ENCODE measurements around the gene TOLLIP. TPM values are rescaled to one million over a fixed set of nuclear protein-coding genes. Genes with fewer than 3 reads are reported as not detected.

TOLLIP gene
- total RNA-seq, 1 donor from 2014 or later: 71.6 TPM

DNA sequence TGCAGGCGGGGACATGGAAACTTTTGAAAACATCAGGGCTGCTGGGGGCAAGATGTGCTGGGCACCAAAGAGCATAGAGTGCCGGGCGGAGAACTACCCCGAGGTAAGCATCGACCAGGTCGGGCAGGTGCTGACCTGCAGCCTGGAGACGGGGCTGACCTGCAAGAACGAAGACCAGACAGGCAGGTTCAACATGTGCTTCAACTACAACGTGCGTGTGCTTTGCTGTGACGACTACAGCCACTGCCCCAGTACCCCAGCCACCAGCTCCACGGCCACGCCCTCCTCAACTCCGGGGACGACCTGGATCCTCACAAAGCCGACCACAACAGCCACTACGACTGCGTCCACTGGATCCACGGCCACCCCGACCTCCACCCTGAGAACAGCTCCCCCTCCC is 67.1 kb downstream of the TOLLIP start:
- no peaks in the 10 kb centered on the region for H3K9me3 Mint-ChIP-seq (ENCODE audit: unreplicated experiment)

GRCh38 chr11:1241706-1242105 is 67.7 kb downstream of the TOLLIP start:
- Mint-ChIP-seq H3K27me3 (ENCODE audit: unreplicated experiment) (no peaks in the 10 kb centered on the region), H3K4me3 (ENCODE audit: unreplicated experiment) (no peak overlapping the region), H3K36me3 (ENCODE audit: unreplicated experiment) (no peaks in the 10 kb centered on the region), H3K4me1 (ENCODE audit: unreplicated experiment) (no peaks in the 10 kb centered on the region), H3K9me3 (ENCODE audit: unreplicated experiment) (no peaks in the 10 kb centered on the region), H3K27ac (ENCODE audit: unreplicated experiment) (no peak overlapping the region)
- TF ChIP-seq, protein P1, sequence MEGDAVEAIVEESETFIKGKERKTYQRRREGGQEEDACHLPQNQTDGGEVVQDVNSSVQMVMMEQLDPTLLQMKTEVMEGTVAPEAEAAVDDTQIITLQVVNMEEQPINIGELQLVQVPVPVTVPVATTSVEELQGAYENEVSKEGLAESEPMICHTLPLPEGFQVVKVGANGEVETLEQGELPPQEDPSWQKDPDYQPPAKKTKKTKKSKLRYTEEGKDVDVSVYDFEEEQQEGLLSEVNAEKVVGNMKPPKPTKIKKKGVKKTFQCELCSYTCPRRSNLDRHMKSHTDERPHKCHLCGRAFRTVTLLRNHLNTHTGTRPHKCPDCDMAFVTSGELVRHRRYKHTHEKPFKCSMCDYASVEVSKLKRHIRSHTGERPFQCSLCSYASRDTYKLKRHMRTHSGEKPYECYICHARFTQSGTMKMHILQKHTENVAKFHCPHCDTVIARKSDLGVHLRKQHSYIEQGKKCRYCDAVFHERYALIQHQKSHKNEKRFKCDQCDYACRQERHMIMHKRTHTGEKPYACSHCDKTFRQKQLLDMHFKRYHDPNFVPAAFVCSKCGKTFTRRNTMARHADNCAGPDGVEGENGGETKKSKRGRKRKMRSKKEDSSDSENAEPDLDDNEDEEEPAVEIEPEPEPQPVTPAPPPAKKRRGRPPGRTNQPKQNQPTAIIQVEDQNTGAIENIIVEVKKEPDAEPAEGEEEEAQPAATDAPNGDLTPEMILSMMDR (IDR thresholded peaks at IDR 0.05): no peak
- no peak for DNase-seq (ENCODE audit: extremely low spot score, unreplicated experiment)

More for the DNA sequence above, 67.1 kb downstream of the TOLLIP start:
- Mint-ChIP-seq H3K4me3 (ENCODE audit: unreplicated experiment) (no peak overlapping the region), H3K36me3 (ENCODE audit: unreplicated experiment) (no peaks in the 10 kb centered on the region), H3K27me3 (ENCODE audit: unreplicated experiment) (no peaks in the 10 kb centered on the region), H3K27ac (ENCODE audit: unreplicated experiment) (no peak overlapping the region), H3K4me1 (ENCODE audit: unreplicated experiment) (no peaks in the 10 kb centered on the region)
- DNase-seq (ENCODE audit: extremely low spot score, unreplicated experiment): no peak
- TF ChIP-seq, protein P1 (IDR thresholded peaks at IDR 0.05): no peak

DNA sequence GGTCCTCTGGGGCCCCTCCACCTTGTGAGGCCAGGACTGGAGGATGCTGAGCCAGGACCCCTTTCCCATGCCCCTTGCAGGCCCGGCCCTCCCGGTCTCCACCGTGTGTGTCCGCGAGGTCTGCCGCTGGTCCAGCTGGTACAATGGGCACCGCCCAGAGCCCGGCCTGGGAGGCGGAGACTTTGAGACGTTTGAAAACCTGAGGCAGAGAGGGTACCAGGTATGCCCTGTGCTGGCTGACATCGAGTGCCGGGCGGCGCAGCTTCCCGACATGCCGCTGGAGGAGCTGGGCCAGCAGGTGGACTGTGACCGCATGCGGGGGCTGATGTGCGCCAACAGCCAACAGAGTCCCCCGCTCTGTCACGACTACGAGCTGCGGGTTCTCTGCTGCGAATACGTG is 68.7 kb downstream of the TOLLIP start:
- DNase-seq (ENCODE audit: extremely low spot score, unreplicated experiment): no peak
- TF ChIP-seq, protein P1 (IDR thresholded peaks at IDR 0.05): no peak
- H3K9me3 Mint-ChIP-seq (ENCODE audit: unreplicated experiment): no peaks in the 10 kb centered on the region
- H3K4me3 Mint-ChIP-seq (ENCODE audit: unreplicated experiment): no peak overlapping the region
- H3K36me3 Mint-ChIP-seq (ENCODE audit: unreplicated experiment): no peaks in the 10 kb centered on the region
- no peaks in the 10 kb centered on the region for H3K4me1 Mint-ChIP-seq (ENCODE audit: unreplicated experiment)
- no peak overlapping the region for H3K27ac Mint-ChIP-seq (ENCODE audit: unreplicated experiment)
- no peaks in the 10 kb centered on the region for H3K27me3 Mint-ChIP-seq (ENCODE audit: unreplicated experiment)

GRCh38 chr11:1239596-1240205 is 69.7 kb downstream of the TOLLIP start:
- no peaks in the 10 kb centered on the region for H3K36me3 Mint-ChIP-seq (ENCODE audit: unreplicated experiment)
- TF ChIP-seq, protein P1 (IDR thresholded peaks at IDR 0.05): no peak
- no peak for DNase-seq (ENCODE audit: extremely low spot score, unreplicated experiment)
- peaks cover 1% of the 10 kb centered on the region for H3K4me1 Mint-ChIP-seq (ENCODE audit: unreplicated experiment)
- no peaks in the 10 kb centered on the region for H3K27me3 Mint-ChIP-seq (ENCODE audit: unreplicated experiment)
- H3K27ac Mint-ChIP-seq (ENCODE audit: unreplicated experiment): no peak overlapping the region
- H3K9me3 Mint-ChIP-seq (ENCODE audit: unreplicated experiment): no peaks in the 10 kb centered on the region
- H3K4me3 Mint-ChIP-seq (ENCODE audit: unreplicated experiment): no peak overlapping the region

DNA sequence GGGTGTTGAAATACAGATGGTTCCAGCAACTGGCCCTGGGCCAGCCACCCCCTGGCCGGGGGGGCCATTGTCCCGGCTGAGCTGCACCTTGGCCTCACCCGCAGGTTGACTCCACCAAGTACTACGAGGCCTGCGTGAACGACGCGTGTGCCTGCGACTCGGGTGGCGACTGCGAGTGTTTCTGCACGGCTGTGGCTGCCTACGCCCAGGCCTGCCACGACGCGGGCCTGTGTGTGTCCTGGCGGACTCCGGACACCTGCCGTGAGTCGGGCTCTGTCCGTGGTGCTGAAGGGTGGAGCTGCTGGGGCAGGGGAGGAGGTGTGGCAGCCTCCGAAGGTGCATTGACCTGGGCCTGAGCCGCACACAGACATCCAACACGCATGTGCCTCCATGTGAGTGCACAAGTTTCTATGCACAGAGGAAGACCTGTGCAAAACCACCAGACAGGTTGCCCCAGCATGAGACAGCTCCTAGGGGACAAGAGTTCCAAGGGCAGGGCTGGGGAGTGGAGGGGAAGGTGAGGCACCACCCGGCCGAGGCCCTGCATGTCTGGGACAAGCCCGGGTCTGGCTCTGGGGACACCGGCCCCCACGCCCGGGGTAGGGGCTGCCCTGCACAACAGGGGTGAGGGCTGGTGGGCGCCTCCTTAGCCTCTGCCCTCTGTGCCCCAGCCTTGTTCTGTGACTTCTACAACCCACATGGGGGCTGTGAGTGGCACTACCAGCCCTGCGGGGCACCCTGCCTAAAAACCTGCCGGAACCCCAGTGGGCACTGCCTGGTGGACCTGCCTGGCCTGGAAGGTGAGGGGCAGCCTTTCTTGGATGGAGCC is 70.5 kb downstream of the TOLLIP start:
- Mint-ChIP-seq H3K9me3 (ENCODE audit: unreplicated experiment) (no peaks in the 10 kb centered on the region), H3K4me1 (ENCODE audit: unreplicated experiment) (peaks cover 1% of the 10 kb centered on the region), H3K27ac (ENCODE audit: unreplicated experiment) (no peak overlapping the region), H3K36me3 (ENCODE audit: unreplicated experiment) (no peaks in the 10 kb centered on the region), H3K4me3 (ENCODE audit: unreplicated experiment) (no peak overlapping the region), H3K27me3 (ENCODE audit: unreplicated experiment) (no peaks in the 10 kb centered on the region)
- TF ChIP-seq, protein P1 (IDR thresholded peaks at IDR 0.05): no peak
- DNase-seq (ENCODE audit: extremely low spot score, unreplicated experiment): no peak

Measured in osteocyte (in vitro differentiated cells).